GM12892 (cell line): ENCODE data around the gene PITX1.

Experiments
- POLR2A ChIP-seq: IDR thresholded peaks from 2 replicates; pipeline ENCODE4 v1.6.1; 2011; ENCODE audit warnings: low read depth, low read length, control low read depth
- POLR2AphosphoS5 ChIP-seq: IDR thresholded peaks from 2 replicates; pipeline ENCODE4 v1.6.1; 2011; ENCODE audit warnings: low read depth, low read length, control low read depth

GRCh38 chr5:135030123-135030955 lies 3.7 kb downstream of the PITX1 start:
- TF ChIP-seq POLR2A: no peak
- no peak for TF ChIP-seq POLR2AphosphoS5
